GM18499 (cell line): Measurements from ENCODE around the gene SERTAD4.

Source experiments
- ATAC-seq: cut with Tn5 transposase; IDR thresholded peaks from one replicate; pipeline ENCODE4 v1.9.1; 2021; ENCODE audit warnings: moderate number of reproducible peaks; ENCODE audit not compliant: insufficient read depth, unreplicated experiment

The SERTAD4 gene

DNA sequence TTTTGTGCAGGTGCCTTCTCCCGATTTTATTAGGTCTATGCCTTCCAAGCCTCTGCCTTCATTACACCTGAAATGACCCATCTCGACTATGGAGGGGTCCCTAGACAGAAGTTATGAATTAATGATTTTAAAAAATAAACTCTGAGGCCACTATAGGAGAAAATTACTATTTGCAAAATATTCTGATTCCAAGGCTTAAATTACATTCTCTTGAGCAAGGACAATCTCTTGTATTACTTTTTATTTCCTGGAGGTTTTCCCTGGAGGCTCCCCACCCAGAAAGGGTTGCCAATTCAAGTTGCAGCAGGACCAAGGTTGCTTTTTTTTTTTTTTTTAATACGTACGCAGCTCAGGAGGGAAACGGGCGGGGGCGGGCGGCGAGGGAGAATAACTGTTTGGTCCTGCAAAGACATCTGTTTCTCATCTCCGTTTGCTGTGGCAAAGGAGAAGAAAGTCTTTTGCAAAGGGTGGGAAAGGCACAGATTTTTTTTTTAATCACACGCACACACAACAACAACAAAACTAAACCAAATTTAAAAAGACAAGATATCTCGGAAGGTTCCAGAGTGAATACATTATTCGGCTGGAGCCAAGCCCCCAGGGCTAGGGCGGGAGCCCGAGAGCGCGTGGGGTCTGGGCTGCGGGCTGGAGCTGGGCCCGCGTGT lies 618 bp upstream of the SERTAD4 start:
- no peak for ATAC-seq

GRCh38 chr1:210233216-210233494 lies 559 bp downstream of the SERTAD4 start:
- ATAC-seq: no peak

DNA sequence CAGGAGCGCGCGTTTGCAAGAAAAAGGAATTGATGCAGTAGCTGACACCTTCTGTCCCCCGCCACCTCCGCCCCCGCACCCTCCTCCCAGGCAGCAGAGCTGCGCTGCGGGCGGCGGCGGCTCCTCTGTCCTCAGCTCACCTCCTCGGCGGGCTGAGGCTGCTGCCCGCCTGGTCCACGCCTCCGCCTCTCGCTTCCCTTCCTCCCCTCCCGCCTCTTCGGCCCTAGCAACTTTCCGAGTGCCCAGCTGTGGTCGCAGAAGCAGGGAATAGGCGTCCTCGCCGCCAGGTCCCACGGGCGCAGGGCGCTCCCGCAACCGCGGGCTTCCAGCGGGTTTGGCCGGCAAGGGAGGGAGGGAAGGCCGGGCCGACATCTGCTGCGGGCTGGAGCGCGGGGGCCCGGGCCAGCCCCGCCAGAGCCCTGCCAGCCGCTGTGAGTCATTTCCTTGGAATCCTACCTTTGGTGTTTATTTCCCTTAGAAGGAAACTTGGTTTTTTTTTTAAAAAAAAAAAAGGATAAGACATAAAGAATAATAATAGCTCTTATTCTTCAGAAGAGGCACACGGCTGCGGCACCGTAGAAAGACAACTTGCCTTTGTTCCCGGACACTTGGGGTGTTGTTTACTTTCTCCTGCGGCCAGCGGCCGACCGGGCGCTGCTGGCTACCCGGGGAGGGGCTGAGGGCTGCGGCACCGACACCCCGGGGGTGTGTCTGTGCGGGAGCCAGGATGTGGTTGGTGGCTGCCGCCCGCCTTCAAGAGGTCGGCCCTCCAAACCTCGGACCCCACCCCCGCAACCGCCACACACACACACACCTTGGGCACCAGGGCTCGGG lies 1.1 kb downstream of the SERTAD4 start:
- no peak for ATAC-seq

GRCh38 chr1:210234329-210234757 lies 1.7 kb downstream of the SERTAD4 start:
- ATAC-seq: no peak

DNA sequence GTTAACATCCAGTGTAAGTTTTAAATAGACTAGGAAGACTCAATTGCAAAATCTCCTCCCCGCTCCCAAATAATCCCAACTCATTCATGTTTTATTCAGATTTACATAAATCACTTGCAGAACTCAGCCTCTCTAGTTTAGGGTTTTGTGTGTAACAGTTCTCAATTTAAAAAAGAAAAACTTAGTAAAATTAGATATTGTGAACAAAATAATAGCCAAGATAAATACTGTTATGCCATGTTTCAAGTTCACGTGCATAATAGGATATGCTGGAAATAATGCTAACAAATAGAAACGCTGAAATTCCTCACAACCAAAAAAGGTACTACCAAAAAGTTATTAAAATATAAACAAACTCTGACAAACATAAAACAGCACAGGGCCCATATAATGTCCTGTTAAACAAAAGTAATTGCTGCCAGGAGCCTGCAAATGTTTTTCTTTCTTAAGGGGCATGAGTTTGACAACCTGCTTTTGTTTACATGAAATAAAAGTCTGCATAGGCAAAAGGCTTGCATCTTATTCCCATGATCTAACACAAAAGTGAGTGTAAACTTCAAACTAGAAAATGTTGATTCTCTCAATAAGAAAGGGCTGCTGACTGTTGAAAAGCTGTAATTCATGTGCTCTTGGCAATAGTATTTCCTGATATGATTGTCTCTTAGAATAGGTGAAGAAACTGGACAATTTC lies 2.9 kb downstream of the SERTAD4 start:
- ATAC-seq: no peak

- no peak for ATAC-seq
These were observed 3.8 kb downstream of the SERTAD4 start for GRCh38 chr1:210236386-210236839.

GRCh38 chr1:210236840-210237409 lies 4.3 kb downstream of the SERTAD4 start:
- ATAC-seq: no peak

DNA sequence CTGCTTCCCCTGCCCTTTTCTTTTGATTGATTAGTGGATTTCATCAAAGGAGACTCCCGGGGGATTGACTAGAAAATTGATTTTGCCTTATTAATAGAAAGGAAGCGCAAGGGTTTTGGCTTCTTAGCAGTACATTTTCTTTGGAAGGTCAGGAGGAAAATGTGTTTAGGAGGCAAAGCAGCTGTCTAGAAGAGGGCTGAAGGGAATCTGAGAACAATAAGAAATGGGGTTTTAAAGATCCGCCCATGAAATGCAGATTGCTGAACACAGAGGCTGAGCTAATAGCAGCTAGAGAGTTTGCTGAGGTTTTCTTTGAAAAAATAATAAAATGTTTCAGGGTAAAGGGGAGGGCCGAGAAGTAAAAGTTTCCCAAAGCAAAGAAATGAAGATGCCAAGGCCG lies 4.9 kb downstream of the SERTAD4 start:
- no peak for ATAC-seq

DNA sequence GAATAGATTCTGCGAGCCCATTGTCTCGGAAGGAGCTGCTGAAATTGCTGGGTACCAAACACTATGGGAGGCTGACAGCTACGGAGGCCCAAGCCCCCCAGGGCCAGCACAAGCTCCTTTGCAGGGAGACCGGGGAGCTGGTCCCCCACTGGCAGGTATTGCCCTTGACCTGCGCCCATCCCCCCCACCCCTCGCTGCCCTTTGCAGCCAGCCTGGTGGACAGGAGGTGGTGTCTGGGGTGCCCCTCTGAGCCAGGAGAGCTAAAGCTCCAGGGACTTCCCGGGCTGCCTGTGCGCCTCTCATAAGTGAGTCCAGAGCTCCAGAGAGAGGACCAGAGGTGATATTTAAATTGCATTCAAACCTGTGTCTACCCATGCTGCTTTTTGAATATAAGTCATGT lies 5.4 kb downstream of the SERTAD4 start:
- no peak for ATAC-seq

GRCh38 chr1:210239349-210240111 lies 6.9 kb downstream of the SERTAD4 start:
- no peak for ATAC-seq

DNA sequence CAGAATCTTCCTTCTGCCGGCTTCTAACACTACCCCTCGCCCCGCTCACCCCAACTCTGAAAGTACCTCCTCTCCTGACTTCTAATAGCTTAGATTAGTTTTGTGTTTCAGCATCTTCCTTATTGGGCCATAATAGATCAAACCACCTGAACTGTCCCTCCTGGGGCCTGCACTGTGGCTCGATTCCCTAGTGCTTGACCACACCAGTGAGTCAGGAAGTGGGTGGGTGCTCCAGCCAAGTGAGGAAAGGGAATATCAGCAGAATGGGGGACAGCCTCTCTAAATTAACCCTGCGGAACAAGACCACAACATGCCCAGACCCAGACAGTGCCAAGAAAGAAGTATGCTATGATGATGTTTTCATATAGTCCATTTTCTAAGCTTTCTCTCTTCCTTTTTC lies 8.5 kb downstream of the SERTAD4 start:
- ATAC-seq: no peak

DNA sequence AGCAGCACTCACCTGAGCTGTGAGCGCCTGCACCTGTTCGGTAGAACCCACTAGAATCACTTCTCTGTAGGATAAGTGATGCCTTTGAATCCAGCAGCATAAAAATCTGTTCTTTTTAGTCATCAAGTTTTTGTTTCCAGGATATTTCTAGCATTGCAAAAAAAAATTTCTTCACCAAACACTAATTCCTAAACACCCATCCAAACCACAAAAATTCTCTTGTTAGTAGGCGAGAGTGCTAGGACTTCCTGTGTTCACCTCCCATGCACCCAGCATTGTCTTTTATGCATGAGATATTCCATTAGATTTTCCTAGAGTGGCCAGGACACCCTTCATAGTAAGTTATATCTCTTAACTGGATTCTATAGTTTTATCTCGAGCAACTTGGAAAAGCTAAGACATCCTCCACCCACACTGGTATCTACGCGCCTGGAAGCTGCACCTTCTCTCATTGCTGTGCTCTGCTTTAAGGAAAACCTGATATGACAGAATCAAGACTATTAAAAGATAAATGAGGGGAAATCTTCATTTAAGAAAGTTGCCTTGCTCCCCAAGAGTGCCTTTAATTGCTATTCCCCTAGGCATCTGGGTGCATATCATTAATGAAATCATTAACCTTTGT lies 12.3 kb downstream of the SERTAD4 start:
- ATAC-seq: no peak

- no peak for ATAC-seq
These were observed 13.9 kb downstream of the SERTAD4 start for GRCh38 chr1:210246447-210246846.

DNA sequence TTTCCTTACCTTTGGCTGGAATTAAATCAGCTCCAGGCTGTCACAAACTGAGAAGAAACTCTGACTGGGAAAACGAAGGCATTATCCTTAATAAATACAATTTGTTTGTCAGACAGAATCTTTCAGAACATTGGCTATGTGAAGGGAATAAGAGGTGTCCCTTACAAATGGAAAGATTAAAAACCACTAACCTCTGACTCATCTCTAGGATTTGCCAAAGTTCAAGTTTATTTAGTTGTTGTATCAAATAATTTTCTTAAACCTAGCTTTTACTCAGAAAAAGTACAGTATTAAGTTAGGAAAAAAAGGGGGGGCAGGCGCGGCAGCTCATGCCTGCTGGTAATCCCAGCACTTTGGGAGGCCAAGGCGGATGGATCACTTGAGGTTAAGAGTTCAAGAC lies 15.7 kb downstream of the SERTAD4 start:
- no peak for ATAC-seq

- ATAC-seq: no peak
These were observed 18.0 kb downstream of the SERTAD4 start for GRCh38 chr1:210250665-210250997.

DNA sequence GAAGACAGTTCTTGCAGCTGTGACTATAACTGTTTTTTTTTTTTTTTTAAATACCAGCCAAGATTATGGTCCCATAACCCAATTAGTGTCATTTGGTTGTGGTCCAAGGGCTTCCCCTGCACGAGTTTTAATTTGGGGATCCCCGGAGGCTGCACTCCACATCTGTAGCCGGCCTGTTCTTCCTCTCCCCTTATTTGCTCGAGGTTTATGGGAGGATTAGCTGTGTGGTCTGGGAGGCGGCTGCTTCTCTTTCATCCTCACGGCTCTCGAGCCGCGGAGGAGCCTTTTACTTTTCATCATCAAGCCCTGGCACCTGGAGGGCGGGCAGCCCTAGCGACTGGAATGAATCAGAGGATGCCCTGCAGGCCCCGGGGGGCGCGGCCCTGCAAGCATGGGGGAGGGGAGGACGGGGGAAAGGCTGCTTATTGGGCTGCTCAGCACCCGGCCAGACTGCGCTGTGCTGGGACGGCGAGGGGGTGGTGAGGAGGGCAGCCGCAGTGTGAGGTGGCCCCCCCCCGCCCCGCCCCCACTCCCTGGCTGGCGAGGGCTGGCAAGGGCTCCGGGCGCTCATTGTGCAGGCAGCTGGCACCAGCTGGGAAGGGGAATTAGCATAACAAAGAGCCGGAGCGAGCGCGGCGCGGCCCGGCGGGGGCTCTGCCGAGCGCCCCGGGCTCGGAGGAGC lies 18.5 kb downstream of the SERTAD4 start:
- ATAC-seq: no peak

DNA sequence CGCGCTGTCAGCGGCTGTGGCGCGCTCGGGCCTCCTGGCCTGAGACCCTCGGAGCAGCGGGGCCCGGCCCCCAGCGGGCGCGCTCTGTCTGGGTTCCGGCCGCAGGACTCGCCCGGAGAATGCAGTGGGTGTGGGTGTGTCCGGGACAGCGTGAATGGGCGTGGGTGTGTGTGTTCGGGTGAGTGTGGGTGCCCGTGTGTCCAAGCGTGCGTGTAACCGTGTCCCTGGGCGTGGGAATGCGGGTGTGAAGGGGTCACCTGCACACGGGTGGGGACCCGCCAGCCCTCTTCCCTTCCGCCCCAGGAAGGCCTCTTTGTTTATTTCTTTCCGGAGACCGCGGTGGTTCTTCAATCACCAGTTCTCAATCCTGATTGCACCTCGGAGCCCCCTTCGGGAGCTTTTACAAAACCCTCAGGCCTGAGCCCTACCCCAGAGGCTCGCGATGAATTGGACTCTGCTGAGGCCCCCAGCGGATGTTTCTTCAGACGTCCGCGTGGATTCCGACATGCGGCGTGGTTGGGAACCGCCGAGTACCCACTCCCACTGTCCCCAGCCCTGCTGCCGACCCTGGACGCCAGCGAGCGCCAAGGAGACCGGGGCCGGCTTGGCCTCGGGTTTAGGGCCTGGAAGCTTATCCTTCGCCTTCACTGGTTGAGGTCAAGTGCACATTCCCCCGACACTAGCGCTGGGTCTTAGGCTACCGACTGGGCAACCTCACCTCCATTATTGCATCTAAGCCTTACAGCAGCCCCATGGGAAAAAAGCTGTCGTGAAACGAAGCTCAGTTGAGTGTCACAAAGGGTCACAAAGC lies 19.3 kb downstream of the SERTAD4 start:
- ATAC-seq: no peak

DNA sequence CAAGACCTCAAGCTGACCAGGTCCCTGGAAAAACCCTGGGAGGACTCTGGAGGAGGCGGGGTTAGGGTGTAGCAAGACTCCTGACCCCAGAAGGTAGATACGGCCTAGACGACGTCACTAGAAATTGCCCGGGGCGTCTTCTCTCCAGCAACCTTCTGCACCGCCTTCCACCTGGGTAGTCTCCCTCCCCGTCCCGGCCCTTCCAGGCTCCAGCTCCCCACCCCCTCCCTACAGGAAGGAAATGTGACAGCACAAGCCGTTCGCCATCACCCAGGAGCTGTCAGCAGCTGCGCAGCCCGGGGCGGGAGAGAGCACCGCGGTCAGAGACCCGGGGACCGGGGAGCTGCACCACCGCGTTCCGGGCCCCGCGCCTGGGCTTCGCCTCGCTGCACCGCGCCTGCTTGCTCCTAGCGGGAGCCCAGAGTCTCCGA lies 20.0 kb downstream of the SERTAD4 start:
- ATAC-seq: no peak

- ATAC-seq: no peak
These were observed 21.7 kb downstream of the SERTAD4 start for GRCh38 chr1:210254298-210254697.
